ENCODE results near the gene AK8.

Gene AK8

DNA sequence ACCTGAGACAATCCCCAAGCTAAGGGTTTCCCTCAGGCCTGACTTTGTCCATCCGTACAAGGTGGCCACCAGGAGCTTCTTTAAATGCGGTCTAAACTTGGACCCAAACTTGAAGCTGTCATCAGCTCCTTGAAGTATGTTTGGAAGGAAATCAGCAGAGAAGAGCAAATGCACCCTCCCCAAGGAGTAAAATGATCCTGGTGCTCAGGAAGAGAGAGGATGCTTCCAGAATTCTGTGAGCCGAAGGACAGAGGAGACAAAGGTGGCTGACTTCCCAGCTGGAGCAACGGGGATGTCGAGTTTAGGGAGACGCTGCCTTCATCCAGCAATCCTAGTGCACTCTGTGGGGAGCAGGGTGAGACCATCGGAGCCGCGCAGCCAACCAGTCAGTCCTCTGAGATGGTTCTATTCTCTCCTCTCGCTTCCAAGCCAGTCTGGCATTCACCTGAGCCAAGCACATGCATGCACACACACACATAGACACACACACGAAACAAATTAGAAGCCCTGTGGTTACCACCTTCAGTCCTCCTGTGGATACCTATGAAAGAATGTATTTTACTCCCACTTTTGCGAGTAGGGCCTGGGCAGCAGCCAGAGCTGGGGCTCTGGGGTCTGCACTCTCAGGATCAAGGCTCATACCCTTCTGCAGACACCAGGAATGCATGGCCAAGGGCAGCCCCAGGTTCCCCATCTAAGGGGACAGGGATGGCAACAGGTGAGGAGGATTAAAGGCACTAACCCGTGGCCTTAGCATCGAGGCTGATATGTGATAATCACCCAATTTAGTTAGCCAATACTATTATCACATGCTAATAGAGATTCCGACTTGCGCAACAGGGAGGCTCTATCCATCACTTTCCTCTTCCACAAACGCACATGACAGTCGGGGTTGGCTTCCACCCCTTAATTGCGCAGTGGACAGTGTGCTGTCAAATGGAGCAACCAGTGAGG lies 132.1 kb downstream of the AK8 start:
- DNase-seq (ENCODE audit: low read depth in 2 of 2, low spot score in 1 of 2): no peak

DNA sequence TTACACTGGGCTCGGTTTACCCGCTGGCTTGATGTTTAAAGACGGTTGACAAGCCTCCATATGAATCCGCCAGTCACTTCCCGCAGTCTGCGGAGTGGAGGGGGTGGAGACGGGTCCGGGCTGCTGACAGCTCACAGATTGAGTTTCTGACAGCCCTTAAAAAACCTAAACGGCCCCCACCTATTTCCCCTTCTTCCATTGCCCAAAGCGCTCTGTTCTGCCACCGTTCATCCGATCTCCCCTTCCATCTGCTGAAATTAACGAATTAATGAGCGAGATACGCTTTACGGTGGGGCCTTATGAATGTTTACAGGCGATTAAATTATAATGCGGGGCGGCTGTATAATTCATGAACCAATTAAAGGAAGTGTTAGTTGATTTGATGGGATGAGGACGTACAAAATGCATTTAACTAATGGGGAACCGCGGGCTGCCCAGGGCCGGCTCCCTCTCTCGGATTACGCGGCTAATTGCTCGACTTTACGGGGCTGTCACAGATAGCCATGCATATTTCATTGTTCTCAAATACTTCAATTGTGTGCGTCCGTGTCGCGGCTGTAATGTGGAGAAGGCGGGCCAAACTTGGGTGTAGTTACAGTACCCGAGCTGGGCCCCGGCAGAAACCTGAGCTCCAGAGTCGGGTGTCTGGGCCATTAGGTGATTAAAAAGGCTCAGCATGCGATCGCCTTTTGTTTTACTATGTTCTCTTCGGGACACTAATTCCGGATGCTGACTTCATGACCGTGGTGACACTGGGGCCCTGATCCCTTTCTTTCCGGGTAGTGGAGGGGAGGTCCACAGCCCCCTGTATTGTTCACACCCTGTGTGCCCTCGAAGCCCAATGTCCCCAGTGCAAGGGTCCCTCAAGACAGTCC lies 133.0 kb downstream of the AK8 start:
- DNase-seq (ENCODE audit: low read depth in 2 of 2, low spot score in 1 of 2): no peak

DNA sequence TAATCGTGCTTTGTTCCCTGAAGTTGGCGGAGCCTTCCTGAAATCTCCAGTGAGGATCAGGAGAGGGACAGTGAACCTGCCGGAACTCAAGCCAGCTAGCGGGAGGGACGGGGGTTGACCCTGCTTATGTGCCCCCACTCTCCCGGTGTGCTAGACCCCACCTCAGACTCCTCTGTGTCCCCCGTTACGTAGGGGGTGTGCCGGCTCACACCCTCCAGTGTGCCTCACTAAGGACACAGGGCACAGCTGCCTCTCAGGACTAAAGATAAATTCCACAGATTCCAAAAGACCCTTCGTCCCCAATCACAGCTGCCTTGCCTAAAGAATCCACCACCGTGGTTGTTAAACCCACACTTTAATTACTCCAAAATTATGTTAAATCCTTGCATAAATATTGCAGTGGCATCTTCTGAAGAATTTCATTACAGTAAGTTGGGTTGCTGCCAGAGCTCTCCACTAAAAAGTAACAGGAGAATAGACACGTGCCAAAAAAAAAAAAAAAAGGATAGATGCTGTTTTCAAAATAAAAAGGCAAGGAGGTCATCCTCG lies 134.1 kb downstream of the AK8 start:
- DNase-seq (ENCODE audit: low read depth in 2 of 2, low spot score in 1 of 2): no peak

DNA sequence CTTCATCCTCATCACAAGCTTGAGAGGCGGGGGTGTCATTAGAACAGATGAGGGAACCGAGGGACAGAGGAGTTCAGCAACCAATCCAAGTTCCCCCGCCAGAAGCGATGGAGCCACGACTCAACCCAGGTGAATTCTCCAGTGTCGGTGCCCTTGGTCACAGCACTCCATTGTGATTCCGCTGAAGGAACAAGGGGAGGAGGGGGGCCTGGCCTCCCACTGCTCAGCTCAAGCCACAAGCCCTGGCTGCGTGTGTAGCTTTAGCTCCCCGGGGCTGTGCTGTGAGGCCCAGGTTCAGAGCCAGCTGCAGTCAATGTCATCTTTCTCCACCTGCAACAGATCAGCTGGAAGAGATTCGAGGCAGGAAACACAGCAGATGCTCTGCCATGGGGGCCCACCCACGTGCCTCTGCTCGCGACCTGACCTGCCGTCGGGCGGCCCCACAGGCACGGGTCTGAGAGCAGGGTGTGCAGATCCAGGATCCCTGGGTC lies 135.2 kb downstream of the AK8 start:
- DNase-seq (ENCODE audit: low read depth in 2 of 2, low spot score in 1 of 2): no peak

DNA sequence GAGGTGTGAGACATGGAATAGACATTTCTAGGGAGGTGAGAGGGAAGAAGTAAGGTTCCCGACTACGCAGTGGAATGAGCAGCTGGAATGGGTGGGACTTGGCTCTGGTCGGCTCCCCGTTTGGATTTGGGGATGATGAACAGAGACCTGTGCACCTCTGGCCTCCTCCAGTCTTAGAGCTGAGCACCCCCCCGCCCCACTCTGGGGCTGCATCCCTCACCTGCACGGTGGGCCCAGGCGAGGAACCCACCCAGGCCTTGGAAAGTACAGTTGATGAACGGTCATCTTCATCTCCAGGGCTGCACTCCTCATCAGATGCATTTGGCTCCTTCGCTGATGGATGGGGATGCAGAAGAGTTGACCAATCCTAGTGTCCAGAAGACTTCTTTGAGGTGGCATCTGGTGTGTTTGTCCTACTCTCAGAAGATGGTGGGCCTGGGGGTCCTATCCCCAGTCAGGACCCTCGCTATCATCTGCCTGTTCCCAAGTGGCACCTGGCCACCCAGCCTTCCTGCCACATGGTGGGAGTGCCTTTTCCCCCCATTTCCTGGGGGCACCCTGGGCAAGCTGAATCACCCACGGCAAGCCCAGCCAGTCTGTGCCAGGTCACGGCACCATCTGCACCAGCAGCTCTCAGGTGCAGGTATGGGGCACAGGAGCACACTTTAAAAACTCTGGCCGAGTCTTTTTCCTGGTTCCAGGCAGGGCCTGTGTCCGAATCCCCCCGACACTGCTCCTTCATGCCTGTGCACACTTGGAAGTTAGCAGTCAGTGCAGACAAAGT lies 137.4 kb downstream of the AK8 start:
- no peak for DNase-seq (ENCODE audit: low read depth in 2 of 2, low spot score in 1 of 2)

DNA sequence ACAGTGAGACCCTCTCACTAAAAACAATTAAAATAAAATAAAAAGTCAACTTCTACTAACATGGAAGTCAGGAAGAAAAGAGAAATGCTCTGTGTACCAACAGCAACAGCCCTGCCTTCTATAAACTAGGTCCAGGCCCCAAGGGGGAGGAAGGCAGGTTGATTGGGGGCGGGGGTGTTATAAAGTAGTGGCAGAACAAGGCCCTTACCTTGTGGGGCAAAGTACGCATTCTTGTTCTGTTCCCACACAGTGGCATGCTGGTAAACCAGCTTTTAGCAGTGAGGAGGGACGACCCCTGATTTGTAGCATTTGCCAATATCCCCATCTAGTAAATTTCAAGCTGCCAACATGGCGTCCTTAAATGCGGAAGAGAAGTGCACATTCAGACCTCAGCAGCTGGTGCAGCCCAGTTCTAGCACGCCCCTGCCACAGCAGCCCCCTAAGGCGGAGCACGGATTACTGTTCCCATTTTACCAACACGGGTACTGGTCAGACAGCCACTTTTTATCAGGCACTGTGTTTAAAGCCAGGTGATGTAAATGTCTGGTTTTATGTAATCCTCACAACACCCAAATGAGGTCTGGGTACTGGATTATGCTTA lies 138.3 kb downstream of the AK8 start:
- no peak for DNase-seq (ENCODE audit: low read depth in 2 of 2, low spot score in 1 of 2)

DNA sequence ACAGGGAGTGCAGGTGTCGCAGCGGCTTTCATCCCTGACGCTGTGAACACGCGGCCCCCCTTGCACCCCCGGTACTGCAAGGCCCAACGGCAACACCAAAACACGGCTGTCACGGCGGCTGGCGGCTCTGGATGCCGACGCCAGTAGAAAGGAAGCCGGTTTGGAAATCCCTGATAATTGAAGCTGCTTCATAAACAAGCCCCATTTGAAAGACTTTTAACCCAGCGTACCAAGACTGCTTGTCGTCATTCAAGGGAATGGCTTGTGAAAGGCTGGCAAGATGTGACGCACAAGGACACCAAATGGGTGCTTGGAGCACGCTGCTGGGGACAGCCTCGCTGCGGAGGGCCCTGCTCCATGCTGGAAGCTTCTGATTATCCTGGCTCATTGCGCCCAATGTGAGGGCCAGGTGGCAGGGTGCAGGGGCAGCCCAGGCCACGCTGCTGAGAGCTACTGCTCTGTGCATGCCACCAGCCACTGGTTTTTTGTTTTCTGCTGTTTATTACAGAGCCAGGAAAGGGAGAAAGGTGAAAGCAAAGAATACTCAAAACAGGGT lies 144.7 kb downstream of the AK8 start:
- no peak for DNase-seq (ENCODE audit: low read depth in 2 of 2, low spot score in 1 of 2)

DNA sequence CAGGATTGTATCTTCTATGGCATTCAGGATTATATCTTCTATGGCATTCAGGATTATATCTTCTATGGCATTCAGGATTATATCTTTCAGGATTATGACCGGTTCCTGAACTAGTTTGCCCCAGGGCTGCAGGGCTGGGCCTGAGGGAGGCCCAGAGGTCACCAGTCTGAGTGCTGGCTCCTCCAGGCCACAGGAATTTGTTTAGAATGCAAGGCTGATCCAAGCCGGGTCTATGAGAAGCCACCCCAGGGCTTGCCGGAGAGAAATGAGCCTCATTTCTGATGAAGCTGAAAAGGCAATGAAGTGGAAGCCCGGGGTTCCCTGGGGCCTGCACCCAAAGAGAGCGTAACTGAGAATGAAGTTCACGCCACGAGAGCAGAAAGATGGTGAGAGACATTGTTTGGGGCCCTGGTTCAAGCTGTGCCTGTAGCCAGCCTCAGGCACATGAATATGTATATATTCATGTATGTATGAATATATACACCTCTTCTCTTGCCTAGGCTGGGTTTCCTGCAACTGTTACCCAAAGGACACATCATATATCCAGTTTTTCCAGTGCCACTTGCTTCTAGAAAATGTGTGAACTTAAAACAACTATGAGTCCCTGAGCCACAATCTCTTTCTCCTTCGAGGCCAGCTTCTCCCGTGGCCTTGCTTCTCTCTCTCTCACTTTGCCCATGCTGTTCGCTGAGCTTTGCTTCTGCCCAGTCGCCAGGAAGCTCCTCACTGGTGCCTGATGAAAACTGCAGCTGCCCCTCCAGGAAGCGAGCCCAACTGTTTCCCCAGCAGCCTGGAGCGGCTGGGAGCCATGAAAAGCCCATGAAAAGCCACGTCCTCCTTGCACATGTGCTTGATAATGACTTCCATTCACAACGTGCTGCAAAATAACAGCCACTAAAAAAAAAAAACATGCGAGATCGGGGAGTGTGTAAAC lies 145.5 kb downstream of the AK8 start:
- DNase-seq (ENCODE audit: low read depth in 2 of 2, low spot score in 1 of 2): no peak

DNA sequence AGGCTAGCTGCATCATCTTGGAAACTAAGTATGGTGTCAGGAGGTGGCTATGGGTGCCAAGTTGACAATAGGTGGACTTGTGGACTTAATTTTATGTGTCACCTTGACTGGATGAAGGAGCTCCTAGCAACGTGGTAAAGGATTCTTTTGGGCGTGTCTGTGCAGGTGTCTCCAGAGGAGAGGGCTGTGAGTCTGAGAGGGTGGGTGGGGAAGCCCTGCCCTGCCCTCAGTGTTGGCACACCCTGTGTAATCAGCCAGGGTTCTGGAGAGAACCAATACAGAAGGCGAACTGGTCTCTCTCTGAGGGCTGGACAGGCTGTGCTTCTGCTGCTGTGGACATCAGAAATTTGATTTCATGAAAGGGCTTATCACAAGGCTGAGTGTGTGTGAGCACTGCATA lies 146.9 kb downstream of the AK8 start:
- DNase-seq (ENCODE audit: low read depth in 2 of 2, low spot score in 1 of 2): no peak

DNA sequence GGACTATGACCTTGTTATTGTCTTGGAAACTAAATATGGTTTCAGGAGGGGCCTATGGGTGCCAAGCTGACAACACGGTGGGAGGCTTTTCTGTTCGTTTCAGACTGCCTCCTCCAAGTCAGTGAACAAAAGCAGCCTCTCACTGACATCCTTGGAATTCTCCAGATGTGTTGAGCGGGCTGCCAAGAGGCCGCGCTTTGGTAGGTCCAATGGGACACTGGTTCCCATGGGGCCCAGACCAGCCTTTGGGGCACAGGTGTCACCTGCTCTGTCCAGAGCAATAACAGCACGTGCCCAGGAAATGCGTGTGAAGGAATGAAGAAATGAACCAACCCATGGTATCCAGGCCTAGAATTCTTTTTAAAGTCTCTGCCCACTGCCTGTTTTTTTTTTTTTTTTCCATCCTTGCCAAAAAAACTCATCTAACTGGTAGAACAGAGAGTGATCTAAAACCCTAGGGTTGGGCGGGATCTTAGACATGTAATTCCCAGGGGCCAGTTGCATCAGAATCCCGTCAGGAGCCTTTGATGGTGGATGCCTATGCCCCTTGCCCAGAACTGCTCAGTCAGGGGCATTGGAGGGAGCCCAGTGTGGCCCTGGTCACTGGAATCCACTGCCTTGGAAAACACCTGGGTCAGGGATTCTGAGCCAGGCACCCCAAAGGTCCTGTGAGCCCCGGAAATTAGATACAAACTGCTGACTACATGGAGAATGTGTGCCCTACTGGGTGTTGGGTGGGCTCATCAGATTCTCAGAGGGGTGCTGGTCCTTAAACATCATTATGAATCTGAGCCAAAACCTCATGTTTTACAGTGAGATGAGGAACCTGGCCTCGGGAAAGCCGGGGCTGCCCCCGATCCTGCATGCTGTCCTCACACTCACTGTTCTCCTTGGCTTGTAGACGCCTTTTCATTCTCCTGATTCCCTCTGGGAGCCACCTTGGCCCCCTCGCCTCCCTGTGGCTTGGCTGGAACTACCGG lies 147.7 kb downstream of the AK8 start:
- no peak for DNase-seq (ENCODE audit: low read depth in 2 of 2, low spot score in 1 of 2)

DNA sequence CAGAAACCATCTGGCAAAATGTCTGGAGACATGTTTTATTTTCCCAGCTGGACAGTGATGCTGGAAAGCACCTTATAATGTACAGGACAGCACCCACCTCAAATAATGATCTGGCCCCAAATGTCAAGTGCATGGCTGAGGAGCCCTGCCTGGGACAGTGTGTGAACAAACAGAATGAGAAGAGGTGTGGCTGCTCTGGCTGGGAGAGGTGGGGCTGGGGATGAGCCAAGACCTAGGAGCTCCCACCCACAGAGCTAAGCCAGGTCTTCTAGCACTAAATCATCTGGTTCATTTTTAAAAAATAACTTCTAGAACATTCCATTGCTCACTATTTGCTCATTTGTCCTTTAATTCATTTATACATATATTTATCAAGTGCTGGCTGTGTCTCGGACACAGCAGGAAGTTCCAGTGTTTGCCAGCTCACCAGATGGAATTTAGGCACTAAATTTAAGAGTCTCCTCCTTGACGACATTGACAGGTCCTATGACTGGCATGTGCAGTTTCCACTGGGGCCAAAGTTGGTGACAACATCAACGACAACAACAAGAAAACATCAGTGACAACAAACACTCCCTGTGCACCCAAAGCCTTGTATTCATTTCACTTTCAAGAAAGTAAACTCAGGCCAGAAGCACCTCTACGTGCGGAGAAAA lies 148.7 kb downstream of the AK8 start:
- DNase-seq (ENCODE audit: low read depth in 2 of 2, low spot score in 1 of 2): no peak

DNA sequence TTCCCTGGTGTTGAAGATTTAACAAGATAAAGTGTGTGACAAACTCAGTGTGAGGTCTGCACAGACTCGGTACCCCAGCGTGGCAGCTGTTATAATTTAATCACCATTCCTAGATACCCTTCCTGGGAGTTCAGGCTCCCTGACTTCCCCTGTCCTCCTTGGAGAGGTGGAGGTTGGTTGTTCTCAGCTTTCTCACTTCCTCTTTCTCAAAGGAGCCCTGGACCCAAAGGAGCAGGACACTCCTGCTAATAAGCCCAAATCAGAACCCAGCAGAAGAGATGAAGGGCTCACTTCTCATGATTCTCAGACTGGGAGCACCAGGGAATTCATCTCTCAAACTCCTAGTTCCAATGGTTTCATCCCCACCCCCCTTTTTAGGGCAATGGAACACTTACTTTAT lies 149.6 kb downstream of the AK8 start:
- no peak for DNase-seq (ENCODE audit: low read depth in 2 of 2, low spot score in 1 of 2)

DNA sequence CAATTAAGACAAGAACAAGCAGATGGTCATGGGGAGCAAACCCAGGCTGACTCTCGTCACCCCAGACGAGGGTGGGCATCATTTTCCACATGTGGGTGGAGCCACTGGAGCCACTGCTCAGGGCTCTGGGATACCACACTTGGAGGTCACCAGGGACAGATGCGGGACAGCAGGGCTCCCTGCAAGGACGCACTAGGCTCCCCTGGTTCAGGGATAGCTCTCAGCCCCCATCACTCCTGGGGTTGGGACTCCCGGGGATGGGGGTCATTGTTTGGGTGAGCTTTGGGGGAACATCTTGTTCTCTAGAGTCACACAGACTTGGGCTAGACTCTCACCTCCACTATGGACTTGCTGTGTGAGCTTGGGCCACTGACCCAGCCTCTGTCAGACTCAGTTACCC lies 150.0 kb downstream of the AK8 start:
- DNase-seq (ENCODE audit: low read depth in 2 of 2, low spot score in 1 of 2): no peak

DNA sequence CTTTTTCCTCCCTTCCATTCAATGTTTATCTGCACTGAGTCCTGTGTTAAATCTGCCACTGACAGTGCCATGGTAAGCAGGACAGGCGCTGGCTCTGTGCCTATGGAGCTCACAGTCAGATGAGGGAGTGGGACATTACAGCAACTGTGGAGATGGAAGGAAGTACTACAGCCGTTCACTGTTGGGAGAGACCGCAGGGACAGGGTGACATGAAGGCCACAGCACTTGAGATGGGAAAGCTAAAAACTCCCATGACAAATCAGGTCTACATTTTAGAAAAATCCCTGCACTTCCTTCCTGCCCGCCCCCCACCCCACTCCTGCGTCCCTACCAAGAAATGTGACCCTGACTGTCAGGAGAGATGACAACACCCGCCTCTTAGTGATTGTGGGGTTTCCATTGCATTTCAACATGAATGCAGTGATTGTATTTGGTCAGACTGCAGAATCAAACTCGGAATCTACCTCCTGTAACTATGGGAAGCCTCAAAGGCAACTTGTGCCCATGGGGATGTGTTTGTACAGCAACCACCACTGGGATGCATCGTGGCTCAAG lies 151.4 kb downstream of the AK8 start:
- DNase-seq (ENCODE audit: low read depth in 2 of 2, low spot score in 1 of 2): no peak

DNA sequence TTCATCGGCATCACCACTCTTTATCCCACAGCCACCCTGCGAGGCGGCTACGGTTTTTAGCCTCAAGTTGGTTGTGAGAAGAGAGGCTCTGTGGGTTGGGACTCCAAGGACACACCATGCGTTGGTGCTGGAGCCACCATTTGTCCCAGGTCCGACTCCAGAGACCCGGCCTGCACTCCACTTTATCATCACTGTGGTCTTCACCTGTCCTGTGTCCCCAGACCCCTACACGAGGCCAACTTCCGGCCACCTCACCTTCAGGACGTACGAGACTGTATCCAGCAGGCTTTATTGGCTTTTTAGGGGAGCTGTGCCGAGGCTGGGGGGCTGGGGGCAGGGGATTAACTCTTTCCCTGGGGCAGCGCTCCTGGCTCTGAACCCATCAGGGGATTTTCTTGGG lies 152.8 kb downstream of the AK8 start:
- no peak for DNase-seq (ENCODE audit: low read depth in 2 of 2, low spot score in 1 of 2)

DNA sequence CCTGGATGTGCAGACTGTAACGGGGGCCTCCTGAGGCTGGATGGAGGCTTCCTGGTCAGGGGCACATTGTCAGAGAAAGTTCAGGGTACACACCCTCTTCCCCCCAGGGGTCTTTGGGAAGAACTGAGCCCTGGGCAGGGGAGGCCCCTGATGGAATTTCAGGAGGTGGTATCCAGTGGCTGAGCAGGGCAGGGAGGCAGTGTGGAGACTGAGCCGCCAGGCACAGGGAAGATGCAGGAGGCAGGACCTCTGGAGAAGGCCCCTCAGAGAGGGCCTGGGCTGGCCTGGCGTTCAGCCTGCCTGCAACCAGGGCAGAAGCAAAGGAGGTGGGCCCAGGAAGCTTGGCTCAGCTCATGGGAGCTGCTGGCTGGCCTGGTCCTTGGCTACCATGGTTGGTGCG lies 154.3 kb downstream of the AK8 start:
- no peak for DNase-seq (ENCODE audit: low read depth in 2 of 2, low spot score in 1 of 2)

DNA sequence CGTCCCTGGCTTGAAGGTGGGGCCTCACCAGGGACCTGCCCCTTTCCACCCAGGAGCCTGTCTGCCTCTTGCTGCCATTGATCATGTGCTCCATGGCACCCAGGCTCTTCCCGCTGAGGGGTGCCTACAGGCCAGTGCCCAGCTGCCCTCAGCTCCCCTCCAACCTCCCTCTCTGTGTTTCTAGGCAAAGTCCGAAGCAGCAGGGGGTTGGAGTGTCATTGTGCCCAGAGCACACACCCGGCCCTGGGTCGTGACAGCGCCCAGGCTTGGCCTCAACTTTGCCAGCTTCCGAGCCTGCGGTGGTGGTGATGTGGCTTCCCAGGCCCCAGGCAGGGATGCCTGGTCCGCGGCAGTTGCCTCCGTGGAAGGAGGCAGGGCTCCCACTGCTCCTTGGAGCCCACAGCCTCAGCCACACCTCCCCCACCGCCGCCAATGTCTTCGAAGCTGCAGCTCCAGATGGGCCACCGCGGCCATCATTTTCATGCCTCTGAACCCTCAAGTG lies 155.5 kb downstream of the AK8 start:
- DNase-seq (ENCODE audit: low read depth in 2 of 2, low spot score in 1 of 2): no peak
